Measurements from ENCODE around the gene PLA2G10. TPM values are rescaled to one million over a fixed set of nuclear protein-coding genes. Genes with fewer than 3 reads are reported as not detected.

The PLA2G10 gene
- total and polyA plus RNA-seq, 2 of the 13 experiments (the other 11 are each of a cell fraction or from before 2014, with no cell fraction given): not detected

GRCh38 chr16:14629919-14630619 lies 64.0 kb downstream of the PLA2G10 start, which contains the start of gene PARN (continued):
- TF ChIP-seq MXD4 (CRISPR knock-in tag; IDR thresholded peaks at IDR 0.05): peak; percentile 95
- peak; percentile 97 for TF ChIP-seq ZNF687 (CRISPR knock-in tag; IDR thresholded peaks at IDR 0.05)
- peak; percentile 84 for TF ChIP-seq ZNF20 (CRISPR knock-in tag; IDR thresholded peaks at IDR 0.05)
- peak; percentile 77; the same call in 1 of the 2 replicates for TF ChIP-seq ZNF274 (CRISPR knock-in tag; IDR thresholded peaks at IDR 0.05)
- TF ChIP-seq ZNF34 (CRISPR knock-in tag; IDR thresholded peaks at IDR 0.05; ENCODE audit: borderline replicate concordance): no peak; the same call in 1 of the 2 replicates
- peak; percentile 97 for TF ChIP-seq ATF7-NPFF (CRISPR knock-in tag; IDR thresholded peaks at IDR 0.05; ENCODE audit: low read depth)
- TF ChIP-seq, protein P1, sequence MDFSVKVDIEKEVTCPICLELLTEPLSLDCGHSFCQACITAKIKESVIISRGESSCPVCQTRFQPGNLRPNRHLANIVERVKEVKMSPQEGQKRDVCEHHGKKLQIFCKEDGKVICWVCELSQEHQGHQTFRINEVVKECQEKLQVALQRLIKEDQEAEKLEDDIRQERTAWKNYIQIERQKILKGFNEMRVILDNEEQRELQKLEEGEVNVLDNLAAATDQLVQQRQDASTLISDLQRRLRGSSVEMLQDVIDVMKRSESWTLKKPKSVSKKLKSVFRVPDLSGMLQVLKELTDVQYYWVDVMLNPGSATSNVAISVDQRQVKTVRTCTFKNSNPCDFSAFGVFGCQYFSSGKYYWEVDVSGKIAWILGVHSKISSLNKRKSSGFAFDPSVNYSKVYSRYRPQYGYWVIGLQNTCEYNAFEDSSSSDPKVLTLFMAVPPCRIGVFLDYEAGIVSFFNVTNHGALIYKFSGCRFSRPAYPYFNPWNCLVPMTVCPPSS (IDR thresholded peaks at IDR 0.05): no peak
- TF ChIP-seq EHMT2 (IDR thresholded peaks at IDR 0.05; ENCODE audit: borderline replicate concordance, low read depth, low read length): no peak
- peak; percentile 83; the same call in 1 of the 2 replicates for TF ChIP-seq KDM3A (CRISPR knock-in tag; IDR thresholded peaks at IDR 0.05; ENCODE audit: low read depth)
- TF ChIP-seq REXO4 (CRISPR knock-in tag; IDR thresholded peaks at IDR 0.05; ENCODE audit: borderline replicate concordance): peak; percentile 75; the same call in 1 of the 2 replicates
- TF ChIP-seq ZNF710 (CRISPR knock-in tag; IDR thresholded peaks at IDR 0.05; ENCODE audit: borderline replicate concordance): peak; percentile 79
- peak; percentile 83; the same call in 1 of the 2 replicates for TF ChIP-seq TEAD2 (CRISPR knock-in tag; IDR thresholded peaks at IDR 0.05)
- TF ChIP-seq PPARG (CRISPR knock-in tag; conservative IDR thresholded peaks at IDR 0.05): no peak; the same call in 1 of the 2 replicates
- peak; percentile 40 for TF ChIP-seq ZNF691 (CRISPR knock-in tag; IDR thresholded peaks at IDR 0.05; ENCODE audit: borderline replicate concordance, low read depth)
- TF ChIP-seq RFX5 (IDR thresholded peaks at IDR 0.05; ENCODE audit: low read depth, low read length): no peak
- TF ChIP-seq ATF2 (CRISPR knock-in tag; IDR thresholded peaks at IDR 0.05): peak; percentile 88
- TF ChIP-seq ZNF556 (CRISPR knock-in tag; IDR thresholded peaks at IDR 0.05; ENCODE audit: borderline replicate concordance): peak; percentile 91; the same call in 1 of the 2 replicates
- 0 out of 2 replicates have a peak, but pooled peaks have one; percentile 51 for TF ChIP-seq ZNF83 (CRISPR knock-in tag; IDR thresholded peaks at IDR 0.05; ENCODE audit: borderline replicate concordance)
- TF ChIP-seq MEIS2 (CRISPR knock-in tag; IDR thresholded peaks at IDR 0.05): peak; percentile 96

Measured in HepG2 (cell line).